Nucleus accumbens (tissue), 56 donors: ENCODE results near the gene SRSF3.
"Not testable (repeated sequence)": the region's sequence is repeated elsewhere in the genome, so short reads cannot be mapped to it uniquely, and the experiment has no call there.

ENCODE experiments used
- DNase-seq, 56 donors: peaks; one replicate each; lab custom pipeline; 2025; lab: John Stamatoyannopoulos, UW

The SRSF3 gene

GRCh38 chr6:36639171-36639808 is 45.1 kb downstream of the SRSF3 start:
- no peak for DNase-seq

- no peak for DNase-seq
Measured at GRCh38 chr6:36641543-36641942, 47.4 kb downstream of the SRSF3 start.

- DNase-seq = peak in 6 of 56 donors; percentile 3 to 51 (median 24)
Measured at GRCh38 chr6:36642913-36643817, 49.0 kb downstream of the SRSF3 start.

- no peak for DNase-seq
Measured at GRCh38 chr6:36643977-36644376, 49.8 kb downstream of the SRSF3 start.

- no peak for DNase-seq
Measured at GRCh38 chr6:36649086-36649485, 54.9 kb downstream of the SRSF3 start.

- no peak for DNase-seq
Measured at GRCh38 chr6:36649701-36650484, 55.7 kb downstream of the SRSF3 start.

- DNase-seq = no peak
Measured at GRCh38 chr6:36650848-36651478, 56.8 kb downstream of the SRSF3 start.

GRCh38 chr6:36651659-36652379 is 57.7 kb downstream of the SRSF3 start:
- no peak for DNase-seq

GRCh38 chr6:36654469-36654868 is 60.3 kb downstream of the SRSF3 start:
- not testable (repeated sequence) for DNase-seq
